Limb (tissue), 2 donors: ENCODE results near the gene GABPB2.

ENCODE experiments used
- DNase-seq, 2 donors: peaks; one replicate each; pipeline ENCODE4 v3.0.0-alpha.2; 2016; ENCODE audit errors: extremely low spot score in 2 of 2

Gene GABPB2

DNA sequence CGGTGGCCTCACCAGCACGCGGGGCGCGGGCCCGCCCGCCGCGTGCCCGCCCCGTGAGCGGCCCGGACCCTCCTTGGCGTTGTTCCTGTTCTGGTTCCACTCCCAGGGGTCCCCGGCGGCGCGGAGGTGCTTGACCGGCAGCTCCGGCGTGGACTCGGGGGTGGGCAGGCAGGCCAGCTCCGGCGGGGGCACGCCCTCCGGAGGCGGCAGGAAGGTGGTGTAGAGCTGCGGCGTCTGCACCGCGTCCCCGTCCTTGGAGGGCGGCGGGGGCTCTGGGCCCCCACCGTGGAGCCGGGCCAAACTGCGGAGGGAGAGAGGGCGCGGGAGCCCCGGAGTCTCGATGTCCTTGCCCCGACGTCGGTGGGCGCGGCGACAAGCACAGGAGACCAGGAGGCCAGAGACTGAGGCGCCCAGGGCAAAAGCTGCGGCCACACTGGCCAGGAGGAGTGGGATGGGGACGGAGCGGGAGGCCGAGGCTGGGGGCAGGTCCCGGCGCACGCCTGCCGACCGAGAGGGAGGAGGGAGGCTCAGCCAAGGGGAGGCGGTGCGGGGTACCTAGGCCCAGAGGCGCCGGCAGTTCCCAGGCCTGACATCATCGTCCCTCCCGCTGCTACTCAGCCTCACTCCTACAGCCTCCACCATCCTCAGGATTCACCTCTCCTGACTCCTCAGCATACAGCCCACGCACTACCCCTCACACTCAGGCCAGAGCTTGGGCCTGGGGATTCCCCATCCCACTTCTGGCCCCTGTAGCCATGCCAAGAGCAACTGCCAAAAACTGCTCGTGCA is 62.7 kb downstream of the GABPB2 start:
- no peak for DNase-seq

DNA sequence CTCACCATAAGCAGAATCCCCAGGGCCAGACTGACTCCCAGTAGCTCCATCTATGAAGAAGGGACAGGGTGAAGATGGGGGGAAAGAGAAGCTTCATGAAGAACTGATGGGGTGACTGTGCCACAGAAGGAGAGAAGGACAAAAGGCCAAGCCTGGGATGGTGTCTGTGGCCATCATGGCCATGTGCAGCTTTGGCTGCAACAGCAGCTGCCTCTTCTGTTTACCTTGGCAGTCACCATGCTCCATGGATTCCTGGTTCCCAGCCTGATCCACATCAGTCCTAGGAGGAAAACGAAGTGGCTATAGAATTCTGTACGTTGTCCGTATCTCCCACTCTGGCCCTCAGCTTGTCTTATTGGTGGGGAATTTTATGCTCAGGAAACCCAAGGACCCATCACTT is 63.8 kb downstream of the GABPB2 start:
- DNase-seq, result no peak

DNA sequence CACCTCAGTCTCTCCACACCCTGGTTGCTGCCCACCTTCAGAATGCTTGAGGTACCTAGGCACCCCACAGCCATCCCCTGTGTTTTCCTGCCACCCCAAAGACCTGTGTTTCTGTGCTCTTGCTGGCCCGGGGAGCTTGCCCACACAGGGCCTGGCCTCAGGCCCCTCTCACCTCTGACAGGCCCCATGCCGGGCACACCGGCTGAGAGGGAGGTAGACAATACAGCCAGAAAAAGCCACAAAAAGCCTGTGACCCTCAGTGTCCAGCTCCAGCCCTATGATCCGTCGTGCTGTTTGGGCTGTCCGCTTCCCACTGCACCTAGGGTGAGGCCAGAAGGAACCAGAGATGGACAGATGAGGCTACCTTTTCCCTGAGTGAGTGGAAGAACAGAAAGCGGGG is 64.4 kb downstream of the GABPB2 start:
- no peak for DNase-seq

DNA sequence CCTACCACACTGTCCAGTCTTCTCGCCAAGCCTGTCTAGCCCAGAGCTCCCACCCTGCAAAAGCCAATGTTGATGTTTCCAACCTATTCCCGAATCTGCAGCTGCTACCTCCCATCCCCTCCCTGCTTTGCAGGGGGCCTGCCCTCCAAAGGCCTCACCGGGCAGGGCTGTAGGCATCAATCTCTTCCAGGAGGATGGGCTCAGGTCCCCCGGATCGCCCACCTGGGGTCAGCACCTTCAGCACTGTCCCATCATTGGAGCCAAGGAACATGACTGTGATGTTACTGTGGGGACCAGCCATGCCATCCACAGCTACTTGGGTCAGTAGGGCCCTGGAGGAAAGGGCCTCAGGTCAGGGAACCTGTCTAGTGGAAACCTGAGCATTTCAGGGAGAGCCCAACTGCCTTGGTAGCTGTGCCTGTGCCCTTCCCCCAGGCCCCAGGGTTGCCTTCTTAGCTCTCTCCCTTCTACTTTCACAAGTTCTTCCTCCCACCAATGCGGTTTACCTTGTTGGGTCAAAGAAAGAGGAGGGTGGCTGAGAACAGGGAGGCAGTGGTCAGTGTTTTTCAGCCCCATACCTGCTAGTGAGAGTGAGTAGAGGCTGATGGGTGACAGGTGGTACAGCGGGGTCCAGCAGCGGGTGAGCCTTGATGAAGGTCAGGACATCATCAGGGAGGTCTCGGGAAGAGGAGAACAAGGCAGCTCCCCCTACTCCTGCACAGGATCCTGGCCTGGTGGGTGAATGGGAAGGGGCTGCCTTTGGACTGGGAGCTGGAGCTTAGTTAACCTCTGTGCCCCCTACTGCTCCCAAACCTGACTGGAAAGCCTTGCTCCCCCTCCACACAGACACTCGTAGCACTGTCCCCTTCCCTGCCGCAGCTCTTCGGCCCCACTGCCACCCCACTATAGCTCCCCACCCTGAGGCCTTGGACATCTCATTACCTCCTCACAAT is 65.1 kb downstream of the GABPB2 start:
- no peak for DNase-seq

DNA sequence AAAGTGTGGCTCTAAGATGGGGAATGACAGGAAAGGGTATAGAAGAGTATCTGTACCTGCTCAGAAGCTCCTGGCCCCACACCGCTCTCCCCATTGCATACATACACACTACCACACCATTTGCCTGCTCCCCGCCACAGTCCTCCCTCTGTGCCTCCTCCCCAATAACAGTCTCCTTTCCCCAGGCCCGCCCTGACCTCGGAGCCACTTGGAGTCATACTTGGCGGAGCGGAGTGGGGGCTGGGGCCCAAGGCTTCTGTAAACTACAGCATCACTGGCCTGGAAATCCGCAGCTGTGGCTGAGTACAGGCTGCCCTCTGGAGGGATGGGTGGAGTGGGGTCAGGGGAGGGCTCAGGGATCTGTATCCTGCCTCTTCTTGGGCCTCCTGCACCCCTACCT is 67.2 kb downstream of the GABPB2 start:
- no peak for DNase-seq

DNA sequence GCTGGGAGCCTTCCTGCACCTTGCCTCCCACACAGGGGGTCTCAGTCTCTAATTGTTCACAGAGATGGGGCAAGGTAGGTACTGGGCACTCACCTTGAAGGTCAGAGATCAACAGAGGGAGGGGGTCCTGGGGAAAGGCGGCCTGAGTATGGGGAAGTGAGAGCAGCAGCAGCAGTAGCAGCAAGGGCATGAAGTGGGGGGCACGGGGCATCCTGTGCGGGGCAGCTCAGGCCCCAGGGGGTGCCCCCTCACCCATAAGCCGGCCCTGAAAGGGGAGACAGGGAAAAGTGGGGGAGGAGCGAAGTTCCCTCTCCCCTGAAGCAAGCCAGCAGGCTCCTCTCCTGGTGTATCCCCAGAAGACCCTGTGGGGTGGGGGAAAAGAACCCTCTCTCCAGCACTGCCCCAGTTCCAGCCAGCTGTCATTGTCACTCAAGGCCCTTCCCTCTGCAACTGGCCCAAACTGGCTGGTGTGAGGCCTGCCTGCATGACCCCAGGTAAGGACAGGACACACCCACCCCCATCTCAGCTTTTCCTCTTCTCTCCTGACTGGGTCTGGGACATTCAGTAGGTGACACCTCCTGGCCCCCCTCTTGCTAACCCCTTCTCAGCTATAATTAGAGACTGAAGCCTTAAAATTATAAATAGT is 72.0 kb downstream of the GABPB2 start:
- DNase-seq, result peak in 1 of 2 donors; percentile 51

DNA sequence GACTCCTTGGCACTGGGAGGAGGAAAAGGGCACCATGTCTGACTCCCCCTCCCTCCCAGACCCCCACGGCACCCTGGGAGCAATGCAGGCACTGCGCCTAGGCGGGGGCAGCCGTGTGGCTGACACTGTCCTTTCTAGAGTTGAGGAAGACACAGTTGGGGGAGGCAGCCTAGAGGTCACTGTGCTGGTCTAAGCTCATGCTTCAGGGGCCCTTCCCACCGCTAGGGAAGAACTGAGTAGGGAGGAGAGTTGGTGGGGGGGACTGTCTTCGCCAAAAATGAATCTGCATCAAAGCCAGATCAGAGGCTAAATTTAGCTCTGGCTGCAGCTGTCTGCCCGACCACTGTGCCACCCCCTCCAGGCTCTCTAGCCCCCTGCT is 72.5 kb downstream of the GABPB2 start:
- peak in 1 of 2 donors; percentile 35 for DNase-seq

DNA sequence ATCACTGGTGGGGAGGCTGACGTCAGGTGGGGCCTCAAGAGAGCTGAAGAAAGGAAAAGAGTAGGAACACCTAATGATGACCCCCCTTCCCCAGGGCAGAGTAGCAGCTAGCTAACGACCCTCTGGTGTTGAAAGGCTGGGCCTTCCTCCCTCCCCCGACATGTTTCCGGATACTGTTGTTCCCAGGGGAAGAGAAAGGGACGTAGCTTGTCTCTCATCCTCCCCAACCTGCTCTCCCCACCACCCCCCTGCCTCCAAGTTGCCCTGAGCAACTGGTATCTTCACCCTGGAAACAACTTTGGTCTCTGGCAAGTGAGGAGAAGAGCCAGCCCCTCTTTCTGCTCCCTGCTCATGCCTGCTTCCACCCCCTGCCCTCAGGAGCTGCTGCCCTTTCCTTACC is 73.4 kb downstream of the GABPB2 start:
- no peak for DNase-seq

DNA sequence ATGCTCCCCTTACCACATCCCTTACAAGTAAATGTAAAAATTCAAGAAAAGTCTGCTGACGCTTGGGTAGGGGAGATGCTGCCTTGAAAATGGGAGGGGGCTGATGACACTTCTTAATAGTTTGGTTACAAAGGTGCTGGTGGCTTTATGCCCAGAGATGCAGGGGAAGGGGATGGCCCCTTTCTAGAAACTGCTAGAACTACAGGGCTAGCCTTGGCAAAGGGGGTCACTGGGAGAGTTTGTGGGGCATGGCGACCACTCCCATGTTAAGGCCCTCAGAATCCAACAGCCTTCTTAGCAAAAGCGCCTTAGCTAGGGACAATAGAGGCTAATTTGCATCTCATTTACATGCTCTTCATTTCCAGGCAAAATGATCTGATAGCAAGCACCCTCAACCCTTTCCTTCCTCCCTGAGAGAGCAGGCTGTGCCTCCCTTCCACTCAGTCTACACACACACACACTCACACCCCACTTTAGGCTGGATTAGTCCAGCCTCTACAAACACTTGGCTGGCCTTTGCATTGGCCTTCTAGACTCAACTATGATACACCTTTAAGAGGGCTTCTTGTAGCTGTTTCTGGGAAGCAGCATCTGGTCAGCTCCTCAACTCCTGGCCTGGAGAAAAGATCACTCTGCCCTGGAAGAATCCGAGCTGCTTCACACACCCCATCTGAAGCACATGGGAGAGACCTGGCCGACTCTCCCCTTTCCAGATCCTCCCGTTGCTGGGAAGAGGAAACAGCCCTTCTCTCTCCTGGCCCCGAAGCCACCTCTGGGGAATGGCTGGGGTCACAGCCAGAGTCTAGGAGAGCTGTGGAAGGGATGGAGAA is 74.1 kb downstream of the GABPB2 start:
- DNase-seq, result peak in 1 of 2 donors; percentile 58

DNA sequence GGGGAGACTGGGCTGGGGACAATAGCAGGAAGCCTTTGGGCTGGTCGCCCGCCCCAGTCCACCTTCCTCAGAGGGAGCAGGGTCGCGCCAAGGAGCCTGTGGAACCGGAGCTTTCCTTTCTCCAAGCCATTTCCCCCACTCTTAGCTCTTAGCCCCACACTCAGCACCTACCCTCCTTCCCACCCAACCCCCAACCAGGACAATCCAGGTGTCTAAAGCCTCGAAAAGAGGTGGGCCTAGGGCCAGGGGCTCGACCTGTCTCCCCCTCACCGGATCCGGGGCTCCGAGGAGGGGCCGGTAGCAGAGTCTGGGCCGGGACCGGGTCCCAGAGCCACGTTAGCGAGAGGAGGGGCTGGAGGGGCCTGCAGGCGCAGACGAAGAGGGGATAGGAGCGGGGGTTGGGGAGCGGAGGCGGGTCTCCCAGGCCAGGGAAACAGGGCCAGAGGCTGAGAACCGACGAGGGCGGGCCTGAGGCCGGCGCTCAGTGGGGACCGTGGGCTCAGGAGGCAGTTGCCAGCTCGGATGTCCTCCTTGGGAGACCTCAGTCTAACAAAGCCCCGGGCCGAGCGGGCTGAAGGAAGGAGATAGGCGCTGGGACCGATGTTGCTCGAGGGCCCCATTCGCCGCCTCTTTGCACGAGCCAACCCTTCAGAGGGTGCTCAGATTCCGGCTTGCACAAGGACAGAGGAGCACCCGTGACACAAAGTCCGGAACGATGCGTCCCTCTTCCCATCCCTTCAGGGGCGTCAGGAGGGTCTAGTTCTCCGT is 74.9 kb downstream of the GABPB2 start:
- DNase-seq, result peak in 1 of 2 donors; percentile 65

DNA sequence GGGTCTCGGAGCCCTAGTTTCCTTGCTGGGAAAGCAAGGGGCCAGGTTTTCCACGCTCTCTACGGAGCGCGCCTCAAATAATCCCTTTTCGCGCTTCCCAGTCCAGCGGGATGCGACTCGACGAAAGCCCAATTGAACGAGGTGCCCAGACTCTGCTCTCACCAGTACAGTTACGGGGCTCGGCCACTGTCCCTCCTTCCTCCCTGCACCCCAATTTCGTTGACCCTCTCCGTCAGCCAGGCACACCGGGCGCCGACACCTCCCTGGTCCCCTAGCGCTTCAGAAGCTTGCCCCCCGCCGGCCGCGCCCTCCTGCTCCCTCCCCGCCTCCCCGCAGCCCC is 75.5 kb downstream of the GABPB2 start:
- no peak for DNase-seq

DNA sequence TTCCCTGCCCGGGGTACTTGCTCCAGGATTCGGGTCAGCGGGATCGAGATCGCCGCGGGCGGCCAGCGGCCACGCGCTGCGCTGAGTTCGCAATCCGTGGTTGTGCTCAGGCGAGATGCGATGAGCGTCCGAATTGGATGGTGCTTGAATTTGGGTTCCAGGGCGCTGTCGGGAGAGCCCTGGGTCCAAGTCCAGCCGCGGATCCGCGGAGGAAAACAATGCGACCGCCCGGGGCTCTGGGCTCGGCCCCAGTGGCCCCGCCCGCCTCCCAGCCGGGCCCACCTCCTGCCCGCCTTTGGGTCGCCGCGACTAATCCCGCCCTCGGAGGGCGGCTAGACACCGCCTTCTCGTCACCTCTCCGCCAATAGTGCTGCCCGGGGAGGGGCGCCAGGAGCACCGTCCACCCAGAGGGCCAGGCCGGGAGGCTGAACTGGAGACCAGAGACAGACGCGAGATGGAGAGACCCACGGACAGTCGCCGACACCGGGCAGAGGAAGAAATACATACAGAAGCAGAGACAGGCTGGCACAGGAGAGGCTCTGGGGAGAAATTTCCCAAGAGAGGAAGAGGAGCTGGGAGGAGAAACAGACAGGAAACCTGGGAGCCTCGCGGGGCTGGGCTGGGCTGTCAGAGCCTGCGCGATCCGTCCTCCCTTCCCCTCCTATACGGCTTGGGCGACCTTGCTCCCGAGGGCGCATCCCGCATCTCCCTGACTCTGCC is 76.0 kb downstream of the GABPB2 start, which contains the start of gene SEMA6C:
SEMA6C (minus strand) TSS at position 220 of the 720 bp plus-strand sequence. CDS start 4,010 bp downstream, outside the sequence.
- peak; percentile 94 for DNase-seq

DNA sequence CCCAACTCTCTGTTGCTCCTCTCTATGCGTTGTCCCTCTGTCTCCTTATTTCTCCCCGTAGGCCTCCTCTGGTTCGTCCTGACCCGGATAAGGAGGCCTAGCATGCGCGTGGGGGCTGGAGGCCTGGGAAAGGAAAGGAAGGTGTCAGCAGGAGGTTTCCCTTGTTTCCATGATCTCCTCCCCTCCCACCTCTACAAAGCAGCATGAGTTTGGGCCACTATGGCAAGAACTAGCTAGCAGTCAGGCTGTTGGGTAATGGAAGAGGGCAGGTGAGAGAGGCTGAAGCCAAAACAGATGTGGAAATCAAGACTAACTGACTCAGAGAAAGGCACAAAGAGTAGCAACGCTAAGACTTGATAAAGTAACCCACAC is 76.6 kb downstream of the GABPB2 start:
- DNase-seq, result no peak

DNA sequence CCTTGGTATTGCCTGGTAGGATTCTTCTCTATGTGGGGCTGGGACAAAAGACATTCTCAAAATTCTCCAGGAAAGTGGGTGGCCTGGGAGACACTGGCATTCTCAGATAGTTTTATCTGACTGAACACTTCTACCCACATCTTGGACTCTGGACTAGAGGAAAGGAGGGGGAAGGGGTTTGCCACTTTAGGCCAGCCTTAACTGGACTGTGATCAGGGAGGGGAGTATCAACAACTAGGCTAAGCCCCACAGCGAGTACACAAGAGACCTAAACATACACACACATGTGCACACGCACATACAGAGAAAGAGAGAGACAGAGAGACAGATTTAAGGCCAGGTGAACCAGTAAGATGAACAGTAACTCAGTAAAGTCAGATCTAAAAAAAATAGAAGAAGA is 77.1 kb downstream of the GABPB2 start:
- DNase-seq, result no peak

DNA sequence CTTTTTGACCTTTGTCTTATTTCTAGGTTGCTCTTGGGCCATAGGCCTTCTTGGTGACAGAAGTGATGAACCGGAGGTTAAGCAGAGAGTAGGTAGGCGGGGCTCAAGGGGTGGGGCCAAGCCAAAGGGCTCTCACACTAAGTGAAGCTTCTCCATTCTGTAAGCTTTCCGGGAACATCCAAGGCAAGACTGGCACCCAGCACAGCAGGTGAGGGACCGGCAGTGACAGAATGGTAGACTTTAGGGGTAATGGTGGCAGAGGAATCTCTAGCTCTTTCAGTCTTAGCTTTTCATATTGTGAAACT is 85.9 kb downstream of the GABPB2 start, which contains the start of gene TNFAIP8L2:
TNFAIP8L2 (plus strand) TSS at position 135 of the 305 bp plus-strand sequence. CDS start 2,049 bp downstream, outside the sequence.
- DNase-seq, result no peak

DNA sequence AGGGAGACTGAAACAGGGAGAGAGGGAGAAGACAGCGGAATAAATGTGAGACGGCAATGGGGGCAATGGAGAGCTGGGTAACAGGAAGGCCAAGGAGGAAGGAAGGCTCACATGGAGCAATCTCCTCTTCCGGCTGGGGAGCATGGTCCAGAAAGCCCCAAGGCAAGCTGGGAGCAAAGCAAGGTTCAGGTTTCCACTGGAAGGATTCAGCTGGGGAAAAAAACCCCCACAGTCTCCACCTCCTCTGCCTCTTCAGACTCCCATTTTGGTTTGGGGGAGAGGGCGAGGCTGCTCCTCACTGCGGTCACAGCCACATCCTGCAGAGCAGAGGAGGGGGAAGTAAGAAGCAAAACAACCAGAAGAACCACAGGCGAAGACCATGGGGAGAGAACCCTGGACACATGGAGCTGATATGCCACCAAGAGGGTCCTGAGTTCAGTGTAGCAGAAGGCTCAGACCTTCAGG is 86.5 kb downstream of the GABPB2 start:
- no peak for DNase-seq

DNA sequence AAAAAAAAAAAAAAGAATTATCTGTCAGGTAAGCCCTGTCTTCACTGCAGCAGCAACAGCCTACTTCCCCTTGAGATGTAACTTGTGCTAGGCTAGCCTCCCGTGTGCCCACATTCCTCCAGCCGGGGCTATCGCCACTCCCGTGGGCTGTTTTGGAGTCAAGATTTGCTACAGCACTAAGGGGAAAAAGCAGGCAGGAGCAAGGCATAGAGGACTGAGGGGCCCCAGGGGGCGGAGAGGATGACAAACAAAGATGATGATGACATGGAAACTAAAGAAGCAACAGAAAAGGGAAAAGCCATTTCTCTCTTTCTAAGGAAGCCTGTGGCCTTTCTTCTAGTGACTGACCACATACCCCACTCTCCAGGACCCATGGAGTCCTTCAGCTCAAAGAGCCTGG is 87.8 kb downstream of the GABPB2 start:
- DNase-seq, result no peak

DNA sequence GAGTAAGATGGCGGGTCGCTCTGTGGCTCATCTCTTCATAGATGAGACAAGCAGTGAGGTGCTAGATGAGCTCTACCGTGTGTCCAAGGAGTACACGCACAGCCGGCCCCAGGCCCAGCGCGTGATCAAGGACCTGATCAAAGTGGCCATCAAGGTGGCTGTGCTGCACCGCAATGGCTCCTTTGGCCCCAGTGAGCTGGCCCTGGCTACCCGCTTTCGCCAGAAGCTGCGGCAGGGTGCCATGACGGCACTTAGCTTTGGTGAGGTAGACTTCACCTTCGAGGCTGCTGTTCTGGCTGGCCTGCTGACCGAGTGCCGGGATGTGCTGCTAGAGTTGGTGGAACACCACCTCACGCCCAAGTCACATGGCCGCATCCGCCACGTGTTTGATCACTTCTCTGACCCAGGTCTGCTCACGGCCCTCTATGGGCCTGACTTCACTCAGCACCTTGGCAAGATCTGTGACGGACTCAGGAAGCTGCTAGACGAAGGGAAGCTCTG is 88.2 kb downstream of the GABPB2 start:
- DNase-seq, result no peak

DNA sequence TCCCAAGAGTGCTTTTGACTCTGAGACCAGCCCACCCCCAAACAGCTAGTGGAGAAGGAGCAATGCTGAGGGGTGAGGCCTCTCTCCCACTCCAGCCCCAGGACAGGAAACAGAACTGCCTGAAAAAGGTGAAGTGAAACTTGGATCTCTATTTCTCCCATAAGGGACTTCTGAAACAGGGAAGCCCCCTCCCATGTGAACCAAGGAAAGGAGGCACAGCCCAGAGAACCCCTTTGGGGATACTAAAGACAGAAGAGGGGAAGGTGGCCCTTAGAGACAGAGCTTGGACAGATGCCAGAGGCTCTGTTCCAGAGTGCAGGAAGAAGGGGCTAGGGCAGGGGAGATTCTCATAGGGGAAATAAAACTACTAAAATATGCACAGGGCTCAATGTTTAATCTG is 88.8 kb downstream of the GABPB2 start:
- no peak for DNase-seq
